Natural killer cell (primary cell): ENCODE results near the gene MID1. TPM values are rescaled to one million over a fixed set of nuclear protein-coding genes. Genes with fewer than 3 reads are reported as not detected.

ENCODE experiments used
- ATAC-seq, 3 donors: fragments of 150-1000 bp in 2 of 3; fragments of 200-7000 bp in 1 of 3; cut with Tn5 transposase; 1 replicate in 1 of 3; 2 replicates in 2 of 3; pipeline ENCODE4 v1.10.0; 2021; ENCODE audit warnings: mild to moderate bottlenecking in 2 of 3, moderate library complexity in 2 of 3
- DNase-seq, 2 donors: peaks; one replicate each; pipeline versions ENCODE4 v3.0.0 to v3.0.0-alpha.2; 2013 to 2021; ENCODE audit warnings: mixed read lengths in 1 of 2
- H3K27ac ChIP-seq: one replicate; pipeline ENCODE4 v1.5.1; 2013; ENCODE audit warnings: mild to moderate bottlenecking, low read length
- H3K27me3 ChIP-seq: one replicate; pipeline ENCODE4 v1.6.1; 2013; ENCODE audit warnings: low read length; ENCODE audit not compliant: control insufficient read depth, insufficient read depth
- H3K36me3 ChIP-seq: one replicate; pipeline ENCODE4 v1.6.1; 2013; ENCODE audit warnings: low read length; ENCODE audit not compliant: control insufficient read depth, insufficient read depth
- H3K4me1 ChIP-seq: one replicate; pipeline ENCODE4 v1.6.1; 2013; ENCODE audit warnings: low read length; ENCODE audit not compliant: control insufficient read depth, insufficient read depth
- H3K4me3 ChIP-seq: one replicate; pipeline ENCODE4 v1.5.1; 2013; ENCODE audit warnings: low read length
- H3K9me3 ChIP-seq: one replicate; pipeline ENCODE4 v1.6.1; 2013; ENCODE audit warnings: low read length; ENCODE audit not compliant: control insufficient read depth, insufficient read depth
- H3K27ac Mint-ChIP-seq, 2 donors: one replicate each; pipeline ENCODE4 v1.8.0; 2022; ENCODE audit warnings: mild to moderate bottlenecking in 2 of 2, mixed read lengths in 2 of 2, moderate library complexity in 1 of 2
- H3K27me3 Mint-ChIP-seq, 2 donors: one replicate each; pipeline ENCODE4 v1.8.0; 2022; ENCODE audit warnings: low read depth in 2 of 2, mixed read lengths in 2 of 2
- H3K36me3 Mint-ChIP-seq: one replicate; pipeline ENCODE4 v1.8.0; 2022; ENCODE audit warnings: mixed read lengths
- H3K4me1 Mint-ChIP-seq, 2 donors: one replicate each; pipeline ENCODE4 v1.8.0; 2022; ENCODE audit warnings: mixed read lengths in 2 of 2
- H3K4me3 Mint-ChIP-seq: one replicate; pipeline ENCODE4 v1.8.0; 2022; ENCODE audit warnings: mild to moderate bottlenecking, moderate library complexity, mixed read lengths
- H3K9me3 Mint-ChIP-seq, 2 donors: one replicate each; pipeline ENCODE4 v1.8.0; 2022; ENCODE audit warnings: mixed read lengths in 2 of 2
- CTCF ChIP-seq: fragments of 200-600 bp; IDR thresholded peaks from one replicate; pipeline ENCODE4 v1.8.0; 2022; ENCODE audit warnings: antibody characterized with exemption
- WGBS: methylation state at CpG from one replicate; pipeline ENCODE4 v1.1.7; 2013; ENCODE audit warnings: missing lambda C conversion rate; ENCODE audit not compliant: insufficient coverage; 5-methylcytosine and 5-hydroxymethylcytosine counted together
- intact Hi-C: fragments of 100-400 bp; cut with micrococcal nuclease; formaldehyde crosslinking; loops from one replicate; pipeline ENCODE4 v1.14.2; 2022
- total RNA-seq, 4 donors: library from RNA; stranded (reverse); fragments of 120-200 nt in 1 of 4; gene quantifications; one replicate each; pipeline versions ENCODE4 v1.2.3 to v1.2.4, GENCODE V29; 2013 to 2022

The MID1 gene
- total RNA-seq, 3 donors from 2014 or later (not counting 1 experiment from before 2014, with no cell fraction given): not detected

GRCh38 chrX:10568428-10568827 lies 52.0 kb downstream of the MID1 start:
- H3K4me3 Mint-ChIP-seq: no peak overlapping the region
- intact Hi-C loops: no loop called here
- Histone ChIP-seq H3K9me3 (no peaks in the 10 kb centered on the region), H3K27me3 (no peaks in the 10 kb centered on the region), H3K27ac (no peak overlapping the region), H3K36me3 (no peaks in the 10 kb centered on the region), H3K4me3 (no peak overlapping the region), H3K4me1 (no peaks in the 10 kb centered on the region)
- DNase-seq (no peak), ATAC-seq (no peak)
- no peak for TF ChIP-seq CTCF
- peaks cover 0 to 4% of the 10 kb centered on the region in 2 donors for H3K9me3 Mint-ChIP-seq
- H3K27ac Mint-ChIP-seq: no peak overlapping the region
- H3K36me3 Mint-ChIP-seq: no peaks in the 10 kb centered on the region
- no peaks in the 10 kb centered on the region for H3K4me1 Mint-ChIP-seq
- H3K27me3 Mint-ChIP-seq: peaks cover 0 to 11% of the 10 kb centered on the region in 2 donors
- 81% methylated on average over 3 of the region's 3 CpGs for WGBS

GRCh38 chrX:10567136-10567535 lies 53.2 kb downstream of the MID1 start:
- peaks cover 0 to 4% of the 10 kb centered on the region in 2 donors for H3K9me3 Mint-ChIP-seq
- Histone ChIP-seq H3K4me1 (no peaks in the 10 kb centered on the region), H3K27me3 (no peaks in the 10 kb centered on the region), H3K4me3 (no peak overlapping the region), H3K9me3 (no peaks in the 10 kb centered on the region), H3K27ac (no peak overlapping the region), H3K36me3 (no peaks in the 10 kb centered on the region)
- no peaks in the 10 kb centered on the region for H3K36me3 Mint-ChIP-seq
- H3K4me1 Mint-ChIP-seq: no peaks in the 10 kb centered on the region
- TF ChIP-seq CTCF: no peak
- 92% methylated on average over 20 of the region's 20 CpGs for whole genome bisulfite sequencing
- H3K4me3 Mint-ChIP-seq: no peak overlapping the region
- ATAC-seq (no peak), DNase-seq (no peak)
- H3K27ac Mint-ChIP-seq: no peak overlapping the region
- intact Hi-C loops: no loop called here
- peaks cover 0 to 11% of the 10 kb centered on the region in 2 donors for H3K27me3 Mint-ChIP-seq

- over 99% methylated on average over 11 of the region's 11 CpGs for WGBS
- peaks cover 0 to 4% of the 10 kb centered on the region in 2 donors for H3K9me3 Mint-ChIP-seq
- no peaks in the 10 kb centered on the region for H3K4me1 Mint-ChIP-seq
- peaks cover 0 to 11% of the 10 kb centered on the region in 2 donors for H3K27me3 Mint-ChIP-seq
- Histone ChIP-seq H3K4me1 (no peaks in the 10 kb centered on the region), H3K9me3 (no peaks in the 10 kb centered on the region), H3K27ac (no peak overlapping the region), H3K27me3 (no peaks in the 10 kb centered on the region), H3K36me3 (no peaks in the 10 kb centered on the region), H3K4me3 (no peak overlapping the region)
- ATAC-seq (no peak), DNase-seq (no peak)
- intact Hi-C loops: no loop called here
- no peak overlapping the region for H3K4me3 Mint-ChIP-seq
- no peaks in the 10 kb centered on the region for H3K36me3 Mint-ChIP-seq
- no peak for TF ChIP-seq CTCF
- no peak overlapping the region for H3K27ac Mint-ChIP-seq
Measured at GRCh38 chrX:10566716-10567097, 53.7 kb downstream of the MID1 start.

- no peaks in the 10 kb centered on the region for H3K4me1 Mint-ChIP-seq
- Histone ChIP-seq H3K27me3 (no peaks in the 10 kb centered on the region), H3K4me3 (no peak overlapping the region), H3K27ac (no peak overlapping the region), H3K36me3 (no peaks in the 10 kb centered on the region), H3K4me1 (no peaks in the 10 kb centered on the region), H3K9me3 (no peaks in the 10 kb centered on the region)
- TF ChIP-seq CTCF: no peak
- no peaks in the 10 kb centered on the region for H3K27me3 Mint-ChIP-seq
- WGBS: 100% methylated on average over 1 of the region's 3 CpGs
- intact Hi-C loops: no loop called here
- no peak overlapping the region for H3K27ac Mint-ChIP-seq
- no peak overlapping the region for H3K4me3 Mint-ChIP-seq
- no peaks in the 10 kb centered on the region for H3K36me3 Mint-ChIP-seq
- ATAC-seq (no peak), DNase-seq (no peak)
- peaks cover 0 to 4% of the 10 kb centered on the region in 2 donors for H3K9me3 Mint-ChIP-seq
Measured at GRCh38 chrX:10564484-10564883, 55.9 kb downstream of the MID1 start.
